GM12864 (cell line): Measurements from ENCODE around the gene ARVCF.

Experiments used
- DNase-seq: peaks from one replicate; pipeline ENCODE4 v3.0.0-alpha.2; 2011; ENCODE audit warnings: low read depth
- H3K4me3 ChIP-seq: 2 replicates; pipeline ENCODE4 v1.5.1; 2011; ENCODE audit warnings: mild to moderate bottlenecking, low read depth, low read length, control low read depth
- CTCF ChIP-seq: IDR thresholded peaks from 2 replicates; pipeline ENCODE4 v1.5.1; 2011; ENCODE audit warnings: low read depth, mild to moderate bottlenecking, moderate library complexity, low read length, control low read depth, inconsistent platforms; ENCODE audit errors: missing control alignments

ARVCF gene

GRCh38 chr22:20062043-20062765, 45.6 kb upstream of the ARVCF start:
- TF ChIP-seq CTCF, result no peak
- DNase-seq, result no peak
- H3K4me3 ChIP-seq, result no peak overlapping the region

- no peak for DNase-seq
- no peak overlapping the region for H3K4me3 ChIP-seq
- TF ChIP-seq CTCF, result no peak
Measured at GRCh38 chr22:20061481-20061861, 44.8 kb upstream of the ARVCF start.

- H3K4me3 ChIP-seq, result no peak overlapping the region
- DNase-seq, result no peak
- TF ChIP-seq CTCF, result peak; percentile 28
Measured at GRCh38 chr22:20060700-20061480, 44.3 kb upstream of the ARVCF start.

GRCh38 chr22:20058989-20059770, 42.6 kb upstream of the ARVCF start:
- no peak for DNase-seq
- no peak for TF ChIP-seq CTCF
- H3K4me3 ChIP-seq, result no peak overlapping the region

GRCh38 chr22:20057596-20058268, 41.1 kb upstream of the ARVCF start:
- no peak for DNase-seq
- no peak for TF ChIP-seq CTCF
- H3K4me3 ChIP-seq, result no peak overlapping the region

- no peak for TF ChIP-seq CTCF
- DNase-seq, result no peak
Measured at GRCh38 chr22:20056696-20057386, 40.2 kb upstream of the ARVCF start.

More at GRCh38 chr22:20056696-20057386, 40.2 kb upstream of the ARVCF start:
- H3K4me3 ChIP-seq, result no peak overlapping the region
